ENCODE measurements around the gene SKOR2. TPM values are rescaled to one million over a fixed set of nuclear protein-coding genes. Genes with fewer than 3 reads are reported as not detected.
"Not testable (repeated sequence)": the region's sequence is repeated elsewhere in the genome, so short reads cannot be mapped to it uniquely, and the experiment has no call there.

Gene SKOR2
- total RNA-seq, 1 experiment from 2014 or later, result not detected

- Histone ChIP-seq H3K27me3 (replicated peaks) (no peaks in the 10 kb centered on the region), H3K4me1 (replicated peaks) (no peaks in the 10 kb centered on the region), H3K9me3 (replicated peaks) (no peaks in the 10 kb centered on the region), H3K36me3 (peaks cover 19% of the 10 kb centered on the region), H3K27ac (no peak overlapping the region), H3K4me3 (no peak overlapping the region)
- DNase-seq (ENCODE audit: low read depth in 1 of 2, low spot score in 2 of 2), result no peak
Measured at GRCh38 chr18:47168913-47169312, 82.5 kb downstream of the SKOR2 start.

- H3K4me3 ChIP-seq, result no peak overlapping the region
- no peaks in the 10 kb centered on the region for H3K4me1 ChIP-seq (replicated peaks)
- H3K27ac ChIP-seq, result no peak overlapping the region
- H3K36me3 ChIP-seq, result peaks cover 15% of the 10 kb centered on the region
- H3K9me3 ChIP-seq (replicated peaks), result no peaks in the 10 kb centered on the region
- DNase-seq (ENCODE audit: low read depth in 1 of 2, low spot score in 2 of 2), result no peak
- H3K27me3 ChIP-seq (replicated peaks), result no peaks in the 10 kb centered on the region
Measured at GRCh38 chr18:47168509-47168908, 83.0 kb downstream of the SKOR2 start.

- Histone ChIP-seq H3K36me3 (no peaks in the 10 kb centered on the region), H3K9me3 (replicated peaks) (no peaks in the 10 kb centered on the region), H3K4me3 (no peak overlapping the region), H3K27ac (no peak overlapping the region), H3K27me3 (replicated peaks) (no peaks in the 10 kb centered on the region), H3K4me1 (replicated peaks) (no peaks in the 10 kb centered on the region)
- no peak for DNase-seq (ENCODE audit: low read depth in 1 of 2, low spot score in 2 of 2)
Measured at GRCh38 chr18:47166294-47166693, 85.2 kb downstream of the SKOR2 start.

GRCh38 chr18:47163241-47163640, 88.2 kb downstream of the SKOR2 start:
- no peak overlapping the region for H3K4me3 ChIP-seq
- no peak for DNase-seq (ENCODE audit: low read depth in 1 of 2, low spot score in 2 of 2)
- H3K4me1 ChIP-seq (replicated peaks), result peaks cover 5% of the 10 kb centered on the region; the same call in 1 of the 2 replicates
- H3K27me3 ChIP-seq (replicated peaks), result no peaks in the 10 kb centered on the region
- H3K36me3 ChIP-seq, result no peaks in the 10 kb centered on the region
- H3K9me3 ChIP-seq (replicated peaks), result no peaks in the 10 kb centered on the region
- no peak overlapping the region; the same call in 1 of the 2 replicates for H3K27ac ChIP-seq

GRCh38 chr18:47160256-47160655, 91.2 kb downstream of the SKOR2 start:
- peaks cover 12% of the 10 kb centered on the region for H3K36me3 ChIP-seq
- DNase-seq (ENCODE audit: low read depth in 1 of 2, low spot score in 2 of 2), result no peak
- H3K27me3 ChIP-seq (replicated peaks), result no peaks in the 10 kb centered on the region
- H3K4me1 ChIP-seq (replicated peaks), result peaks cover 6% of the 10 kb centered on the region; the same call in 1 of the 2 replicates
- no peak overlapping the region for H3K4me3 ChIP-seq
- no peaks in the 10 kb centered on the region for H3K9me3 ChIP-seq (replicated peaks)
- H3K27ac ChIP-seq, result no peak overlapping the region

GRCh38 chr18:47158404-47158803, 93.1 kb downstream of the SKOR2 start:
- not testable (repeated sequence) for H3K9me3 ChIP-seq (replicated peaks); H3K4me1 ChIP-seq (replicated peaks); H3K27ac ChIP-seq; H3K4me3 ChIP-seq; H3K27me3 ChIP-seq (replicated peaks)
- DNase-seq (ENCODE audit: low read depth in 1 of 2, low spot score in 2 of 2), result peak; percentile 19 to 63
- peaks cover 29% of the 10 kb centered on the region for H3K36me3 ChIP-seq

Other genes starting within 250 kb of the SKOR2 start
- gene ELOA2, start 216.0 kb downstream of the SKOR2 start, total RNA-seq (2014; rRNA removed; shearing (Covaris generic)), result not detected in 2 replicates
- gene HDHD2, start 101.2 kb downstream of the SKOR2 start, total RNA-seq (2014; rRNA removed; shearing (Covaris generic)), result 14.3 and 17.4 TPM in 2 replicates
- 43.1 and 45.3 TPM in 2 replicates for gene IER3IP1, start 75.3 kb downstream of the SKOR2 start, total RNA-seq (2014; rRNA removed; shearing (Covaris generic))

Measured in SJSA1 (cell line).